NOMO-1 treated with DMSO at 0.1 percent for 48 hours (cell line): ENCODE measurements around the gene IL36G.

Experiments used
- DNase-seq: peaks from one replicate; lab custom pipeline; 2025; ENCODE audit not compliant: unreplicated experiment; lab: John Stamatoyannopoulos, UW

Gene IL36G

DNA sequence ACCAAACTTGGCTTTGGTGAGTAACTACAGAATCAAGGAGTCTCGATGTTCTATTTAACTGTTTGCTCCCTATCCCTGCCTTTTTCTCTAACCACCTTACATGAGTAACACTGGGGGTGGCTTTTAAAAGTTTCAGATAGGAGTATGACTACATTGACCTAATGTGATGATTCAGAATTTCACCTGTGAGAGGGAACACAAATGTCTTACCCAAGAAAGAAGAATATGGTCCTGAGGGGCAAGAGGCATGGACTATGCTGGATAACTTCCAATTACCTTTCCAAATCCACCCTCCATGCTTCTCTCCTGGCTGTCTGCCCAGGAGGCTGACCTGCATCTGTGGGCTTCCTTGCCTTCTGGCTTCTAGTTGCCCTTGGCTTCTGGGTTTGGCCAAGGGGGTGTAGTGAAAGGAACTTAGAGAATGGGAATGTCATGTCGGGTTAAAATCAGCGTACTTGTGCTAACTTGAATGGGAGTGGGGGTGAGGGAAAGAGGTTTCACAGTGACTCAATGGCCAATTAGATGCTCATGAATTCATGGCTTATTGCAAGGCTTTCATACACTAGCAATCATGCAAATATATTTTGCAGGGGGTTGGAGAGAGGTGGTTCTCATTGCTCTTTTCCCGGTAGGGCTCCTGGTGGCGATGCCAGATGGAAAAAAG lies 5.3 kb upstream of the IL36G start:
- no peak for DNase-seq

- DNase-seq, result no peak
Measured at GRCh38 chr2:112973156-112973555, 4.7 kb upstream of the IL36G start.

DNA sequence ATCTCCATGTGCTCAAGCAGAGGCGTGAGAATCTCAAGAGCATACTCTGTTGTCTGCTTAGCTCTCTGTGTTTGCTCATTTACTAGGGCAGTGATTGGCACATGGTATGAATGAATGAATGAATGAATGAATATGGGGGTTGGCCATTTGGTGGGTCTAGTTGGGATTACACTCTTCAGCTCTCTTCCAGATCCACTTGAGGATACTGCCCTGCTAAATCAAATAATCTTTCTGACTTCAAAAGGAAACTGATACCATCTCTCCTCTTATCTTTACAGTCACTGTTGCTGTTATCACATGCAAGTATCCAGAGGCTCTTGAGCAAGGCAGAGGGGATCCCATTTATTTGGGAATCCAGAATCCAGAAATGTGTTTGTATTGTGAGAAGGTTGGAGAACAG lies 1.9 kb downstream of the IL36G start:
- DNase-seq, result no peak

DNA sequence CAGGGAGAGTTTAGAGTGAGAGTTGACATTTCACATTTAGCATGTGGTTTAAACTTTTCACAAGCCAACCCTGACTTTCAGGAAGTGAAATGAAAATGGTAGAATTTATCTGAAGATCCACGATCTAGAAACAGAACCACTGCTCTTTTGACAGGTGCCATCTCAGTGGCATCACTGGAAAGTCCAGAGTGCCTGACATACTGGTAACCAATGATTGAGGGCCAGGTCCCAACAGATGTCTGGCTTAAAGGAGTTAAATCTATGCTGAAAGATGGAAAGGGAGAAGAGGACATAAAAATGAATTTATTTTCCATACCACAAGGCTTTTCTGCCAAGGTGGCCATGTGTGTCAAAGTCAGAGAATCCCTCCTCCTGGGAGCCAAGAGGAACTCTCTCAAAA lies 2.7 kb downstream of the IL36G start:
- DNase-seq, result no peak

GRCh38 chr2:112985090-112985489 lies 7.3 kb downstream of the IL36G start:
- DNase-seq, result no peak

GRCh38 chr2:112989611-112990010 lies 11.8 kb downstream of the IL36G start:
- no peak for DNase-seq

DNA sequence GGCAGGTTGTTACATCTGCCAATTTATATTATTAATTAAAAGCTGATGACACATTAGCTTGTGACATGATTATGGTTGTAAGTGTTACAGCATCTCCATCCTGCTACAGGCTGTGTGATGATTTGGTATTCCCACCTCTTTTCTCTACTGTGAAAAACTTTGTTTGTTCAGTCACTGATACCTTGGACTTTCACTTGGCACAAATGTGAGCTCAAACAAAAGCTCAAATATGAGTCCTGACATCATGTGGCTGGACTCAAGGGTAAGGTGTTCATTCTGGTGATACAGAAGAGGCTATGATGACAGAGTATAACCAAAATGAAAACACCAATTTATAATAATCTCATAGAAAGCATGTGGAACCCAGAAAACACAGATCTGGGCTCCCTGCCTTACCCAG lies 16.0 kb downstream of the IL36G start:
- DNase-seq, result no peak

GRCh38 chr2:112994648-112995047 lies 16.8 kb downstream of the IL36G start:
- DNase-seq, result no peak

DNA sequence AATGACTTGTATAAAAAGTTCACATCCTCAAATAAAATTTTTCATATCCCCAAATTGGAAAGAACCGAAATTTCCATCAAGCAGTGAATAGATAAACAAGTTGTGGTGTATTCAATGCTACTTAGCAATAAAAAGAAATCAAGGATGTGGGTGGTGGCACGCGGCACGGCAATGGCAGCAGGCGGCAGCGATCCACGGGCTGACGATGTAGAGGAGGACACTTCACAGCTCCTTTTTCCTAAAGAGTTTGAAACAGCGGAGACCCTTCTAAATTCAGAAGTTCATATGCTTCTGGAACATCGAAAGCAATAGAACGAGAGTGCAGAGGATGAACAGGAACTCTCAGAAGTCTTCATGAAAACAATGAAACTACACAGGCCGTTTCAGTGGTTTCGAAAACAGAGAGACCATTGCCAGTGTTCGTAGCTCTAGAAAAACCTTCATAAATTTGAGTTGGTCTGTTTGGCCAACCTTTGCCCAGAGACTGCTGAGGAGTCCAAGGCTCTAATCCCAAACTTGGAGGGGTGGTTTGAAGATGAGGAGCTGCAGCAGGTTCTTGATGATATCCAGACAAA lies 17.6 kb downstream of the IL36G start:
- DNase-seq, result no peak

DNA sequence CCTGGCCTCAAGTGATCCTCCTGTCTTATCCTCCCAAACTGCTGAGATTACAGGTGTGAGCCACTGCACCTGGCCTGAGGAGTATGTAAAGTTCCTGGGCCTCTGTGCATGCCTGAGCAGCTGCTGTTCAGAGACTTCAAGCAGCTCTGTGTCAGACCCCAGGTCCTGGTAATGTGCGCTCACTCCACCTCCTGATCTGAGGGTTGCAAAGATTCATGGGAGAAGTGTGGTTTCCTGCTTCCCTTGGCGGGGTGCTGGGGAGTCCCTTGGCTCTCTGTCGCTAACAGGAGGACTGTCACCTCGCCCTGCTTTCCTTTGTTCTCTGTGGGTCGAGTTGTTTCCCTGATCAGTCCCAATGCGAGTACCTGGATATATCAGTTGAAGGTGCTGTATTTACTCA lies 18.8 kb downstream of the IL36G start:
- DNase-seq, result no peak

DNA sequence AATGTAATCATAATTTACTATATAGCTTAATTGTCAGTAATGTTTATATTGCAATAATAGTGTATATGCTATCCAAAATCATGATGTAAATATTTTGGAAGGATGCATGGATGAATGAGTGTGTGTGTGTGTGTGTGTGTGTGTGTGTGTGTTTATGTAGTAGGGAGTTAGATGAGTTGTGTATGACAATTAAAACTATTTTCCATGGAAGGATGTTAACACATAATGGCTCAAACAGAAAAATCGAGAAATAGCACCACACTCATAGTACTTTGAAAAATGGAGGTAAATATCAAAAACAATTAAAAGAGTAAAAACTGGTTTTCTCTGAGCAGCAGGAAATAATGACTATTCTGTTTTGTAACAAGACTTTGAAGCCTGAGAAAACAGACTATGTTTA lies 19.3 kb downstream of the IL36G start:
- DNase-seq, result no peak

- DNase-seq, result no peak
Measured at GRCh38 chr2:113000436-113000835, 22.6 kb downstream of the IL36G start.

DNA sequence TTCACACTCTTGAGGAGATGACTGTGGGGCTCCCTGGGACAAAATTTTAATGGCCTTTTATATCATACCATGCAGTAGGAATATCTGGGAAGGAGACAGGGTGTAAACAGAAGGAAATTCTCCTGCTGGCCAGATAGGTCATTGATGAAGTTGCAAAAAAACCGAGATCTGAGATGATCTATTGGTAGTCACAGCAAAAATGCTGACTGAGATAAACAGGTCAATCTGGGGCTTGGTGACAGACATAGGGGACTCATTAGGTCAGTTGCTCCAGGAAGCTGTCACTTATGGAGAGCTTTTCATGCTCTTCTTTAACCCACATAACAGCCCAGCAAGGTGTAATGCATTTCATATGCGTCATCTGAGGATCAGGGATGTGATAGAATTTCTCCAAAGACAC lies 24.9 kb downstream of the IL36G start:
- no peak for DNase-seq

DNA sequence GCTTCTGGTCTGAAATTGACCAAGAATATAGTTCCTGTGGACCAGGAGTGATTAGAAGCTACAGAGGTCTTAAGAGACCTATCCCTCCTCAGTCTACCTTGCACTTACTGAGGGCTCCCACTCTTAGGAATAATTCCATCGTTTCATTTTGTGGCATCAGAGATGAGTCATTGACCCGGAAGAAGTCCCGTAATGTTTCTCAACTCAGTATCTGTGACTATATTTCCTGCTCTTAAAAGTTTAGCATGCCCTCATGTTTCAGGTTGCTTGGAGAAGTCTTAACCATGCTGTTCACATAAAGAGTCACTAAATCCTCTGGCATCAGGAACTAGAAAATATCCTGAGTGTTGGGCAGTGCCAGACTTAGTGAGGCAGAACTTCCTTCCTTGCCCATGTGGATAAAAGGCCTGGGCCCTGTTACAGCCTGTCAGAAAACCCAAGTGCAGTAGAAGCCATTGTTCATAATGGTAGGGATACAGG lies 27.3 kb downstream of the IL36G start, which contains the start of gene IL36A:
Gene IL36A (plus strand): TSS at position 430 of the 480 bp plus-strand sequence. CDS start 413 bp downstream, outside the sequence.
- DNase-seq, result no peak

DNA sequence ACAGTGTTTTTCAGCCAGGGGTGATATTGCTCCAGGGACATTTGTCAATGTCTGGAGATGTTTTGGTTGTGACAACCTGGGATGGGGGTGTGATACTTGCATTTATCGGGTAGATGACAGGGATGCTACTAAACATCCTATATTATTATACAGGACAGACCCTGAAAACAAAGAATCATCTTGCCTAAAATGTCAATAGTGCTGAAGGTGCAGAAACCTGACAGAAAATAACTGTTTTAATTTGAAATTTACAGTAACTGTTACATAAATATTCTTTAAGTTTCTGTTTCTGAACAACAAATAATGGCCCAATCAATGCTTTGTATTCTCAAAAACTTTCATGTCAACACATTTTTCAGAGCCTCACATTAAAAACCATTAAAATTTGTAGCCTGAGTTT lies 29.4 kb downstream of the IL36G start:
- no peak for DNase-seq

GRCh38 chr2:113009622-113010021 lies 31.8 kb downstream of the IL36G start:
- DNase-seq, result no peak

DNA sequence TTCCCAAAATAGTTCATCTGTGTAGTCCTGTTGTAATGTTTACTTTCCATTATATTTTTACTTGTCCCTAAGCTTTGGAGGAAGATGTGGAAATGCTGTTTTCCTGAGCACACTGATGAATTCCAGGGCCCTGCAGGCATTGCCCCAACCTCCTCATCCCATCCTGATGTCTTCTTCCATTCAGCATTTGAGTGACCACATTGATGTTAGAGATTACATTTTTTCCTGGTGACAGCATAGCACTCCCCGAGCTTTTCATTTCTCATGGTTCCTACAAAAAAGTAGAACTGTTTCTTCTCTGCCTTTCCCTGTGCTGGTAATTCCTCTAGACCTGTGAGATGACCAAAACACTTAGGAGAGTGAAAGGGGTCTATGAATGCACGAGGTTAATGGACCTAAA lies 32.3 kb downstream of the IL36G start:
- DNase-seq, result no peak

DNA sequence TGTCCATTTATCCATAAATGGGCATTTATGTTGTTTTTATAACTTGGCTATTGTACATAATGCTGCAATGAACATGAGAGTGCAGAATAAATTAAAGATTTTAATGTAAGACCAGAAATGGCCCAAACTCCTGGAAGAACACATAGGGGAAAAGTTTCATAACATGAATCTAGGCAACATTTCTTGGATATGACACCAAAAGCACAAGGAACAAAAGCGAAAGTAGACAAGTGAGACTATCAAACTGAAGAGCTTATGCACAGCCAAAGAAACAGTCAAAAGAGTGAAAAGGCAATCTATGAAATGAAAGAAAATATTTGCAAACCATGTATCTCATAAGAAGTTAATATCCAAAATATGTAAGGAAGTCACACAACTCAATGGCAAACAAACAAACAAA lies 33.3 kb downstream of the IL36G start:
- no peak for DNase-seq

DNA sequence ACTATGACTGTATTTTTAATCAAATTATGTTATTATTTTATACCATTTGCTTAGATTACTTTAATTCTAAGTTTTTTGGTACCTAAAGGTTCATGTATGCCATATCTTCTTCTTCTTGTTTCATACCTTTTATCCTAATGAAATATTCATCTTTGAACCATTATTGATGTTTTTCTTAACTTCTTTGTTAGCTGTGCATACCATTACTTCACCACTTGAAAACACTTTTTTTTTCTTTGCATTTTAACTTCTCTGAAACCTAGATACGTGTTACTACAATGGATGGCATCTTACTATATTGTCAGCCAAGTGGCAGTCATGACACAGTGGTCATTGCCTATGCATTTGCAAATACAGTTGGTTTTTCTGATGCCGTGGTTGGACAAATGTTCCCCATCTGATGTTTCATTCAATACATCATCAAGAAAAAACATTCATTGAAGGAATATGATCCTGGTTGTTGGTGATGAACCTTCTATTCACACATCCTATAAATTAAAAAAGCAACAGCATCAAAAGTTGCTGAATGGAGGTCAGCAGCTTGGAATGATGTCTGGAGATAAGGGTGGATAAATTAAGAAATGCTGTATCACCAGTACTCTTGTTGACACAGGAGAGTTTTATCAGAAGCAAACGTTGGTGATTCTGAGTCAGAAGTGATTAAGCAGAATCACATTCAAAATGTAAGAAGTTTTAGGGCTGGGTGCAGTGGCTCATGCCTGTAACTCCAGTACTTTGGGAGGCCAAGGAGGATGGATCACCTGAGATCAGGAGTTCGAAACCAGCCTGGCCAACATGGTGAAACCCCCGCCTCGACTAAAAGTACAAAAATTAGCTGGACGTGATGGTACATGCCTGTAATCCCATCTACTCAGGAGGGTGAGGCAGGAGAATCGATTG lies 34.9 kb downstream of the IL36G start:
- DNase-seq, result no peak

GRCh38 chr2:113013336-113013661 lies 35.5 kb downstream of the IL36G start:
- DNase-seq, result no peak

DNA sequence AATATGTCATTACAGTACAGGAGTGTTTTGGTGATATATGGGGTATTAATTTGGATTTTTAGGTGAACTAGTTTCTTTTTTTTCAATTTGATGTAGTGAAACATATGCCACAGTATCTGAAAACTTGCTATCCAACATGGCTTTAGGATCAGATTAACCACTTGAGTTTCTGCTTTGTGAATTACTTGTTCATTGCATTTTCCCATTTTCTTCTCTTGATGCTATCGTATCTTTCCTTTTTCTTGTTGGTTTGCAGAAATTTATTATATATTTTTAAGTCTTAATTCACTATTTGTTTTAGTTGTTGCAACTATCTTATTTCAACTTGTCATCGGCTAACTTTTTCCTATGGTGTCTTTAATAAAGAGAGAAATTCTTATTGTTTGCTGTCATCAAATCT lies 36.3 kb downstream of the IL36G start:
- no peak for DNase-seq

DNA sequence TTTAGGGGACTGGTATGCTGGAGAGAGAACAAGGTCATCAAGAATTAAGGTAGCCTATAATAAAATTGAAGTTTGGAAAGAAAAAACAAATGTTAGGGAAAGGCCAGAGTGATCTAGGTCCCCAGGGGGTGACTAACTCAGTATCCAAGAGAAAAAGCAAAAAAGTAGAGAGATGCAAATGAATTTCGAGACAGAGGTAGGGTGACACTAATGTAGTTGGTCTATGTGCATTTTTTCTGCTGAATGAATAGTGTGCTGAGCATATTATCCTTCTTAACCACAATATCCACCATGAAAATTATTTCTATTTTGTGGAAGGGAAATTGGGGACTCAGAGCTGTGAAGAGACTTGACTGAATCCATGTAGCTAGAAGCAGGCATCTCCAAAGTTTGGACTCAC lies 37.2 kb downstream of the IL36G start:
- DNase-seq, result no peak
